IMR-90 (cell line): ENCODE data around the gene DUT.
A peak's percentile ranks its signal among the peaks of the same experiment; 100 is the strongest.

Experiments used
- BHLHE40 ChIP-seq: fragments of 150-350 bp; IDR thresholded peaks from 2 replicates; pipeline ENCODE4 v1.6.1; 2016; ENCODE audit warnings: mild to moderate bottlenecking, low read depth, low read length
- CEBPB ChIP-seq: IDR thresholded peaks from 2 replicates; pipeline ENCODE4 v1.6.1; 2012; ENCODE audit warnings: low read depth, low read length, improper control_type of control experiment
- CTCF ChIP-seq: conservative IDR thresholded peaks from 2 replicates; pipeline ENCODE4 v1.5.1; 2012; ENCODE audit warnings: mild to moderate bottlenecking, low read depth, low read length, improper control_type of control experiment
- MAFK ChIP-seq: IDR thresholded peaks from 2 replicates; pipeline ENCODE4 v1.6.1; 2012; ENCODE audit warnings: low read depth, low read length, improper control_type of control experiment
- MXI1 ChIP-seq: IDR thresholded peaks from 2 replicates; pipeline ENCODE4 v1.6.1; 2012; ENCODE audit warnings: low read depth, mild to moderate bottlenecking, low read length, moderate library complexity, borderline replicate concordance
- POLR2A ChIP-seq: IDR thresholded peaks from 2 replicates; pipeline ENCODE4 v1.6.1; 2012; ENCODE audit warnings: mild to moderate bottlenecking, low read depth, low read length
- RFX5 ChIP-seq: IDR thresholded peaks from 2 replicates; pipeline ENCODE4 v1.8.0; 2012; ENCODE audit warnings: low read depth, mild to moderate bottlenecking, low read length, moderate library complexity
- SMC3 ChIP-seq: fragments of 150-350 bp; IDR thresholded peaks from 2 replicates; pipeline ENCODE4 v1.6.1; 2016; ENCODE audit warnings: low read depth, mild to moderate bottlenecking, antibody characterized with exemption, low read length, moderate library complexity
- TF ChIP-seq, protein P1 (sequence below): fragments of 150-350 bp; IDR thresholded peaks from 2 replicates; pipeline ENCODE4 v1.6.1; 2017; ENCODE audit warnings: mild to moderate bottlenecking, antibody characterized with exemption, low read length, low read depth

GRCh38 chr15:48334260-48334659 is 3.0 kb downstream of the DUT start:
- no peak for TF ChIP-seq MAFK
- no peak for TF ChIP-seq CTCF
- TF ChIP-seq BHLHE40 = no peak
- no peak for TF ChIP-seq POLR2A
- TF ChIP-seq, protein P1, sequence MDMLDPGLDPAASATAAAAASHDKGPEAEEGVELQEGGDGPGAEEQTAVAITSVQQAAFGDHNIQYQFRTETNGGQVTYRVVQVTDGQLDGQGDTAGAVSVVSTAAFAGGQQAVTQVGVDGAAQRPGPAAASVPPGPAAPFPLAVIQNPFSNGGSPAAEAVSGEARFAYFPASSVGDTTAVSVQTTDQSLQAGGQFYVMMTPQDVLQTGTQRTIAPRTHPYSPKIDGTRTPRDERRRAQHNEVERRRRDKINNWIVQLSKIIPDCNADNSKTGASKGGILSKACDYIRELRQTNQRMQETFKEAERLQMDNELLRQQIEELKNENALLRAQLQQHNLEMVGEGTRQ = no peak
- TF ChIP-seq CEBPB = peak; percentile 77
- no peak for TF ChIP-seq RFX5
- no peak for TF ChIP-seq MXI1
- no peak for TF ChIP-seq SMC3
